GM12878 (cell line): ENCODE measurements around the gene TRIM69. TPM values are rescaled to one million over a fixed set of nuclear protein-coding genes. Genes with fewer than 3 reads are reported as not detected.

Source experiments
- PAX8 ChIP-seq: fragments of 450-650 bp; IDR thresholded peaks from 2 replicates; pipeline ENCODE4 v1.6.1; 2017; ENCODE audit warnings: mild to moderate bottlenecking, moderate library complexity
- RB1 ChIP-seq: fragments of 450-650 bp; formaldehyde crosslinking; IDR thresholded peaks from 2 replicates; pipeline ENCODE4 v1.6.1; 2017; ENCODE audit warnings: mild to moderate bottlenecking, borderline replicate concordance
- RCOR1 ChIP-seq: conservative IDR thresholded peaks from 2 replicates; pipeline ENCODE4 v1.6.1; 2012; ENCODE audit warnings: low read depth, low read length, improper control_type of control experiment
- SRF ChIP-seq, 2 experiments: IDR thresholded peaks; 2 replicates each; pipeline ENCODE4 v1.6.1; 2011; ENCODE audit warnings: low read depth in 2 of 2, low read length in 2 of 2, mild to moderate bottlenecking in 1 of 2, moderate library complexity in 1 of 2
- polyA plus RNA-seq, 11 experiments: library from polyadenylated mRNA; depleted of rRNA in 4 of 11; unstranded in 6 of 11; stranded (reverse) in 5 of 11; fragments of >200 nt; fragmentation: Nextera tagmentation in 4 of 11; fragmentation: Illumina TruSeq in 1 of 11; extraction: Ambion mirVana in 4 of 11; extraction: Trizol in 1 of 11; gene quantifications; 1 replicate in 1 of 11; 2 replicates in 10 of 11; pipeline versions ENCODE4 v1.2.1 to v1.2.3, GENCODE V29; 2011 to 2016; ENCODE audit warnings: inconsistent platforms in 2 of 11, missing spikeins in 2 of 11, low read depth in 1 of 11
- total RNA-seq, 4 experiments: library from RNA; depleted of rRNA in 3 of 4; stranded (reverse); fragments of >200 nt in 3 of 4; fragmentation: Illumina TruSeq in 1 of 4; extraction: Trizol in 1 of 4; gene quantifications; 2 replicates each; pipeline versions ENCODE4 v1.2.1 to v1.2.3, GENCODE V29; 2013 to 2021
- TF ChIP-seq, protein P1 (sequence below): fragments of 450-650 bp; IDR thresholded peaks from 2 replicates; pipeline ENCODE4 v1.6.1; 2017; ENCODE audit warnings: mild to moderate bottlenecking, moderate library complexity
- TF ChIP-seq, protein P2 (sequence below): IDR thresholded peaks from 2 replicates; pipeline ENCODE4 v1.6.1; 2012; ENCODE audit warnings: mild to moderate bottlenecking, low read depth, low read length

The TRIM69 gene
- total and polyA plus RNA-seq, 10 of the 15 experiments (the other 5 are each of a cell fraction or from before 2014, with no cell fraction given), result 11.2 to 52.7 (median 37.8) TPM

DNA sequence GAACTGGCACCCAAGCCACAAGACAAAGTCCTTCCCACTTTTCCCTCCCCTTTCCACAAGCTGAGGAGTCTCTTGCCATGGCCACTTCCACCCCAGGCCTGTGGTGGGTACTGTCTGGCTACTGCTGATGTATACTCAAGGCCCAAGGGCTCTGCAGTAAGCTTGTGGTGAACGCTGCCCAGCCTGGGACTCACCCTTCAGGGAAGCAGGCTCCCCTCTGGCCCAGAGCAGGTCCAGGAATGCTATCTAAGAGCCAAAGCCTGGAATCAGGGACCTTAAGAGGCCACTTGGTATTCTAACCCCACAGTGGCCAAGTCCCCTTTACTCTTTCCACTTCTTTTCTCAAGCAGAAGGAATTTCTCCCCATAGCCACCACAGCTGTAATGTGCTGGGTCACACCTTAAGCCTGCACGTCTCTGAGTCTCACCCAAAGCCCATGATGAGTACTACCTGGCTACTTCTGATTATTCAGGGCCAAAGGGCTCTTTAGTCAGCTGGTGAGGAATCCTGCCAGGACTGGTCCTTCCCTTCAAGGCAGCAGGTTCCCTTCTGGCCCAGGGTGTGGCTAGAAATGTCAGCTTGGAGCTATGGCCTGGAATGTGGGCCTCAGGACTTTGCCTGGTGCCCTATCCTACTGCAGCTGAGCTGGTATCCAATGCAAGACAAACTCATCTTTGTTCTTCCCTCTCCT lies 29.2 kb upstream of the TRIM69 start (continued):
- TF ChIP-seq, protein P1, sequence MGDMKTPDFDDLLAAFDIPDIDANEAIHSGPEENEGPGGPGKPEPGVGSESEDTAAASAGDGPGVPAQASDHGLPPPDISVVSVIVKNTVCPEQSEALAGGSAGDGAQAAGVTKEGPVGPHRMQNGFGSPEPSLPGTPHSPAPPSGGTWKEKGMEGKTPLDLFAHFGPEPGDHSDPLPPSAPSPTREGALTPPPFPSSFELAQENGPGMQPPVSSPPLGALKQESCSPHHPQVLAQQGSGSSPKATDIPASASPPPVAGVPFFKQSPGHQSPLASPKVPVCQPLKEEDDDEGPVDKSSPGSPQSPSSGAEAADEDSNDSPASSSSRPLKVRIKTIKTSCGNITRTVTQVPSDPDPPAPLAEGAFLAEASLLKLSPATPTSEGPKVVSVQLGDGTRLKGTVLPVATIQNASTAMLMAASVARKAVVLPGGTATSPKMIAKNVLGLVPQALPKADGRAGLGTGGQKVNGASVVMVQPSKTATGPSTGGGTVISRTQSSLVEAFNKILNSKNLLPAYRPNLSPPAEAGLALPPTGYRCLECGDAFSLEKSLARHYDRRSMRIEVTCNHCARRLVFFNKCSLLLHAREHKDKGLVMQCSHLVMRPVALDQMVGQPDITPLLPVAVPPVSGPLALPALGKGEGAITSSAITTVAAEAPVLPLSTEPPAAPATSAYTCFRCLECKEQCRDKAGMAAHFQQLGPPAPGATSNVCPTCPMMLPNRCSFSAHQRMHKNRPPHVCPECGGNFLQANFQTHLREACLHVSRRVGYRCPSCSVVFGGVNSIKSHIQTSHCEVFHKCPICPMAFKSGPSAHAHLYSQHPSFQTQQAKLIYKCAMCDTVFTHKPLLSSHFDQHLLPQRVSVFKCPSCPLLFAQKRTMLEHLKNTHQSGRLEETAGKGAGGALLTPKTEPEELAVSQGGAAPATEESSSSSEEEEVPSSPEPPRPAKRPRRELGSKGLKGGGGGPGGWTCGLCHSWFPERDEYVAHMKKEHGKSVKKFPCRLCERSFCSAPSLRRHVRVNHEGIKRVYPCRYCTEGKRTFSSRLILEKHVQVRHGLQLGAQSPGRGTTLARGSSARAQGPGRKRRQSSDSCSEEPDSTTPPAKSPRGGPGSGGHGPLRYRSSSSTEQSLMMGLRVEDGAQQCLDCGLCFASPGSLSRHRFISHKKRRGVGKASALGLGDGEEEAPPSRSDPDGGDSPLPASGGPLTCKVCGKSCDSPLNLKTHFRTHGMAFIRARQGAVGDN, result no peak
- TF ChIP-seq RCOR1 (no peak), RB1 (no peak), SRF (IDR thresholded peaks at IDR 0.05; ENCODE audit: low read depth in 2 of 2, low read length in 2 of 2) (no peak), PAX8 (no peak)
- TF ChIP-seq, protein P2, sequence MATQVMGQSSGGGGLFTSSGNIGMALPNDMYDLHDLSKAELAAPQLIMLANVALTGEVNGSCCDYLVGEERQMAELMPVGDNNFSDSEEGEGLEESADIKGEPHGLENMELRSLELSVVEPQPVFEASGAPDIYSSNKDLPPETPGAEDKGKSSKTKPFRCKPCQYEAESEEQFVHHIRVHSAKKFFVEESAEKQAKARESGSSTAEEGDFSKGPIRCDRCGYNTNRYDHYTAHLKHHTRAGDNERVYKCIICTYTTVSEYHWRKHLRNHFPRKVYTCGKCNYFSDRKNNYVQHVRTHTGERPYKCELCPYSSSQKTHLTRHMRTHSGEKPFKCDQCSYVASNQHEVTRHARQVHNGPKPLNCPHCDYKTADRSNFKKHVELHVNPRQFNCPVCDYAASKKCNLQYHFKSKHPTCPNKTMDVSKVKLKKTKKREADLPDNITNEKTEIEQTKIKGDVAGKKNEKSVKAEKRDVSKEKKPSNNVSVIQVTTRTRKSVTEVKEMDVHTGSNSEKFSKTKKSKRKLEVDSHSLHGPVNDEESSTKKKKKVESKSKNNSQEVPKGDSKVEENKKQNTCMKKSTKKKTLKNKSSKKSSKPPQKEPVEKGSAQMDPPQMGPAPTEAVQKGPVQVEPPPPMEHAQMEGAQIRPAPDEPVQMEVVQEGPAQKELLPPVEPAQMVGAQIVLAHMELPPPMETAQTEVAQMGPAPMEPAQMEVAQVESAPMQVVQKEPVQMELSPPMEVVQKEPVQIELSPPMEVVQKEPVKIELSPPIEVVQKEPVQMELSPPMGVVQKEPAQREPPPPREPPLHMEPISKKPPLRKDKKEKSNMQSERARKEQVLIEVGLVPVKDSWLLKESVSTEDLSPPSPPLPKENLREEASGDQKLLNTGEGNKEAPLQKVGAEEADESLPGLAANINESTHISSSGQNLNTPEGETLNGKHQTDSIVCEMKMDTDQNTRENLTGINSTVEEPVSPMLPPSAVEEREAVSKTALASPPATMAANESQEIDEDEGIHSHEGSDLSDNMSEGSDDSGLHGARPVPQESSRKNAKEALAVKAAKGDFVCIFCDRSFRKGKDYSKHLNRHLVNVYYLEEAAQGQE, result no peak
